H1 (cell line): ENCODE data around the gene SLC9A4. TPM values are rescaled to one million over a fixed set of nuclear protein-coding genes. Genes with fewer than 3 reads are reported as not detected.

Experiments used
- CTCF ChIA-PET: fragments of 300-600 bp; sonication (Branson Sonifier 250); formaldehyde crosslinking; loops from one replicate; lab custom pipeline; 2021; ENCODE audit not compliant: partially characterized antibody; lab: Charles Lee
- POLR2A ChIA-PET: fragments of 300-600 bp; sonication (Branson Sonifier 250); formaldehyde crosslinking; loops from one replicate; lab custom pipeline; 2021; ENCODE audit warnings: inconsistent platforms; ENCODE audit not compliant: partially characterized antibody; lab: Charles Lee
- DNase-seq, 2 experiments: peaks; one replicate each; pipeline versions ENCODE4 v3.0.0 to v3.0.0-alpha.2; 2010 to 2022; ENCODE audit warnings: low spot score in 2 of 2, low read depth in 1 of 2, mixed read lengths in 1 of 2
- FAIRE-seq: peaks from 2 replicates; lab custom pipeline; 2011; peaks lifted over from hg19 to GRCh38; lab: Jason Lieb, UNC
- H2AFZ ChIP-seq: 2 replicates; pipeline ENCODE4 v1.8.1; 2012; ENCODE audit warnings: low read length, inconsistent platforms
- H2AK5ac ChIP-seq: 2 replicates; pipeline ENCODE4 v1.6.1; 2013; ENCODE audit warnings: low read depth, low read length
- H2BK120ac ChIP-seq: replicated peaks from 2 replicates; pipeline ENCODE3; 2013; ENCODE audit warnings: low read depth, low read length, inconsistent platforms
- H2BK12ac ChIP-seq: 2 replicates; pipeline ENCODE4 v1.6.1; 2013; ENCODE audit warnings: low read depth, low read length
- H2BK15ac ChIP-seq: 2 replicates; pipeline ENCODE4 v1.6.1; 2013; ENCODE audit warnings: low read length
- H2BK20ac ChIP-seq: 2 replicates; pipeline ENCODE4 v1.6.1; 2013; ENCODE audit warnings: low read length
- H2BK5ac ChIP-seq: 2 replicates; pipeline ENCODE4 v1.6.1; 2013; ENCODE audit warnings: low read depth, low read length
- H3K14ac ChIP-seq: 2 replicates; pipeline ENCODE4 v1.6.1; 2013; ENCODE audit warnings: inconsistent platforms; ENCODE audit not compliant: insufficient read length
- H3K18ac ChIP-seq: 2 replicates; pipeline ENCODE4 v1.6.1; 2013; ENCODE audit warnings: low read length; ENCODE audit errors: extremely low read depth
- H3K23ac ChIP-seq: 2 replicates; pipeline ENCODE4 v1.6.1; 2013; ENCODE audit warnings: inconsistent platforms; ENCODE audit not compliant: insufficient read length
- H3K23me2 ChIP-seq: 2 replicates; pipeline ENCODE4 v1.6.1; 2013; ENCODE audit warnings: low read depth, low read length
- H3K27ac ChIP-seq: 2 replicates; pipeline ENCODE4 v1.6.1; 2011; ENCODE audit warnings: low read depth, low read length, inconsistent platforms
- H3K27me3 ChIP-seq, 4 experiments: replicated peaks in 1 of 4; 1 replicate in 1 of 4; 2 replicates in 3 of 4; pipeline versions ENCODE4 v1.6.1 to v1.8.1; 2011 to 2013; ENCODE audit warnings: low read length in 3 of 4, mild to moderate bottlenecking in 3 of 4, inconsistent platforms in 2 of 4, mixed read lengths in 2 of 4, moderate library complexity in 1 of 4; ENCODE audit not compliant: control insufficient read depth in 3 of 4, insufficient read depth in 3 of 4; ENCODE audit errors: extremely low read depth in 1 of 4
- H3K36me3 ChIP-seq, 4 experiments: 2 replicates each; pipeline versions ENCODE4 v1.6.1 to v1.8.1; 2011 to 2013; ENCODE audit warnings: mild to moderate bottlenecking in 4 of 4, low read length in 3 of 4, moderate library complexity in 2 of 4, control low read depth in 1 of 4, inconsistent platforms in 1 of 4; ENCODE audit not compliant: insufficient read depth in 4 of 4, control insufficient read depth in 2 of 4
- H3K4ac ChIP-seq: replicated peaks from 2 replicates; pipeline ENCODE3; 2013; ENCODE audit warnings: low read length, low read depth, mixed read lengths, inconsistent platforms; ENCODE audit not compliant: insufficient read length
- H3K4me1 ChIP-seq, 4 experiments: replicated peaks in 1 of 4; 1 replicate in 1 of 4; 2 replicates in 3 of 4; pipeline versions ENCODE4 v1.6.1 to v1.8.1; 2011 to 2013; ENCODE audit warnings: low read length in 3 of 4, inconsistent platforms in 2 of 4, mixed read lengths in 1 of 4; ENCODE audit not compliant: insufficient read depth in 4 of 4, control insufficient read depth in 3 of 4
- H3K4me2 ChIP-seq, 2 experiments: 2 replicates each; pipeline versions ENCODE4 v1.6.1 to v1.8.1; 2011 to 2013; ENCODE audit warnings: low read depth in 2 of 2, low read length in 2 of 2, control low read depth in 1 of 2, inconsistent platforms in 1 of 2, mild to moderate bottlenecking in 1 of 2; ENCODE audit not compliant: insufficient read depth in 1 of 2
- H3K4me3 ChIP-seq, 4 experiments: fragments of 200-600, 300-600 bp in 1 of 4; sonication (generic), shearing (Covaris generic), sonication (Bioruptor Twin) in 1 of 4; 2 replicates each; pipeline versions ENCODE4 v1.5.1 to v1.8.1; 2011 to 2016; ENCODE audit warnings: low read length in 4 of 4, low read depth in 3 of 4, control low read depth in 2 of 4, inconsistent platforms in 2 of 4, mild to moderate bottlenecking in 2 of 4, mixed read lengths in 1 of 4, moderate library complexity in 1 of 4; ENCODE audit not compliant: insufficient read depth in 2 of 4; ENCODE audit errors: extremely low read depth in 1 of 4
- H3K56ac ChIP-seq: replicated peaks from 2 replicates; pipeline ENCODE3; 2013; ENCODE audit warnings: low read depth, mild to moderate bottlenecking, mixed read lengths, low read length, inconsistent platforms; ENCODE audit not compliant: insufficient read length
- H3K79me1 ChIP-seq: 2 replicates; pipeline ENCODE4 v1.6.1; 2013; ENCODE audit warnings: low read depth, low read length, control low read depth
- H3K79me2 ChIP-seq, 2 experiments: 2 replicates each; pipeline versions ENCODE4 v1.6.1 to v1.8.1; 2012 to 2013; ENCODE audit warnings: low read length in 2 of 2, mild to moderate bottlenecking in 2 of 2, inconsistent platforms in 1 of 2; ENCODE audit not compliant: insufficient read depth in 2 of 2, control insufficient read depth in 1 of 2
- H3K9ac ChIP-seq, 4 experiments: replicated peaks in 1 of 4; 1 replicate in 1 of 4; 2 replicates in 3 of 4; pipeline versions ENCODE4 v1.6.1 to v1.8.1; 2011 to 2013; ENCODE audit warnings: low read depth in 3 of 4, low read length in 3 of 4, control low read depth in 2 of 4, mild to moderate bottlenecking in 2 of 4, moderate library complexity in 2 of 4, inconsistent platforms in 1 of 4; ENCODE audit errors: extremely low read depth in 1 of 4
- H3K9me3 ChIP-seq, 2 experiments: 2 replicates each; pipeline versions ENCODE4 v1.6.1 to v1.8.1; 2012 to 2013; ENCODE audit warnings: mild to moderate bottlenecking in 2 of 2, moderate library complexity in 2 of 2, control low read depth in 1 of 2, inconsistent platforms in 1 of 2, low read depth in 1 of 2, low read length in 1 of 2, mixed read lengths in 1 of 2; ENCODE audit not compliant: insufficient read depth in 2 of 2
- H4K20me1 ChIP-seq, 2 experiments: replicated peaks in 1 of 2; 2 replicates each; pipeline versions ENCODE3 to v1.8.1; 2011 to 2013; ENCODE audit warnings: inconsistent platforms in 2 of 2, low read length in 2 of 2, mild to moderate bottlenecking in 1 of 2; ENCODE audit not compliant: insufficient read depth in 2 of 2, control insufficient read depth in 1 of 2
- H4K5ac ChIP-seq: 2 replicates; pipeline ENCODE4 v1.6.1; 2013; ENCODE audit warnings: low read length, low read depth, mixed read lengths, inconsistent platforms; ENCODE audit not compliant: insufficient read length
- H4K8ac ChIP-seq: 2 replicates; pipeline ENCODE4 v1.8.0; 2013; ENCODE audit warnings: mild to moderate bottlenecking, moderate library complexity, low read length, inconsistent platforms; ENCODE audit not compliant: insufficient read depth; ENCODE audit errors: extremely low read depth
- H4K91ac ChIP-seq: replicated peaks from 2 replicates; pipeline ENCODE3; 2013; ENCODE audit warnings: low read length, mixed read lengths, inconsistent platforms; ENCODE audit not compliant: insufficient read length
- CTCF ChIP-seq, 3 experiments: IDR thresholded peaks; 1 replicate in 2 of 3; 2 replicates in 1 of 3; pipeline versions ENCODE4 v1.5.1 to v1.6.1; 2011; ENCODE audit warnings: low read length in 3 of 3, mild to moderate bottlenecking in 3 of 3, inconsistent platforms in 2 of 3, low read depth in 1 of 3, moderate library complexity in 1 of 3; ENCODE audit not compliant: insufficient read depth in 1 of 3; ENCODE audit errors: control extremely low read depth in 1 of 3
- EGR1 ChIP-seq: IDR thresholded peaks from 2 replicates; pipeline ENCODE4 v1.6.1; 2011; ENCODE audit warnings: low read depth, low read length, borderline replicate concordance
- PHF8 ChIP-seq: fragments of 200-600 bp; sonication (generic); conservative IDR thresholded peaks from 2 replicates; pipeline ENCODE4 v1.7.1; 2012; ENCODE audit warnings: low read depth, mild to moderate bottlenecking, inconsistent platforms, low read length, moderate library complexity
- POLR2AphosphoS5 ChIP-seq: IDR thresholded peaks from 2 replicates; pipeline ENCODE4 v1.6.1; 2011; ENCODE audit warnings: low read depth, low read length
- POU5F1 ChIP-seq: IDR thresholded peaks from 2 replicates; pipeline ENCODE4 v1.6.1; 2011; ENCODE audit warnings: low read depth, mild to moderate bottlenecking, low read length, moderate library complexity
- RAD21 ChIP-seq, 2 experiments: IDR thresholded peaks in 1 of 2; conservative IDR thresholded peaks in 1 of 2; 2 replicates each; pipeline ENCODE4 v1.6.1; 2011; ENCODE audit warnings: low read depth in 2 of 2, low read length in 2 of 2, improper control_type of control experiment in 1 of 2, inconsistent platforms in 1 of 2, mild to moderate bottlenecking in 1 of 2, moderate library complexity in 1 of 2
- RXRA ChIP-seq: IDR thresholded peaks from 2 replicates; pipeline ENCODE4 v1.6.1; 2011; ENCODE audit warnings: low read depth, mild to moderate bottlenecking, low read length, moderate library complexity; ENCODE audit not compliant: insufficient read depth
- SIN3A ChIP-seq, 2 experiments: IDR thresholded peaks in 1 of 2; conservative IDR thresholded peaks in 1 of 2; 2 replicates each; pipeline ENCODE4 v1.6.1; 2011 to 2012; ENCODE audit warnings: low read length in 2 of 2, improper control_type of control experiment in 1 of 2, low read depth in 1 of 2, mild to moderate bottlenecking in 1 of 2
- SP1 ChIP-seq: IDR thresholded peaks from 2 replicates; pipeline ENCODE4 v1.6.1; 2011; ENCODE audit warnings: low read depth, low read length
- WGBS, 2 experiments: shearing (Covaris generic) in 1 of 2; methylation state at CpG; one replicate each; pipeline versions ENCODE4 v1.1.6 to v1.1.7; 2013 to 2015; ENCODE audit warnings: low lambda C conversion rate in 2 of 2, mixed read lengths in 2 of 2, inconsistent platforms in 1 of 2, low coverage in 1 of 2, missing lambda C conversion rate in 1 of 2; ENCODE audit not compliant: insufficient replicate concordance in 2 of 2, insufficient coverage in 1 of 2, insufficient read length in 1 of 2; ENCODE audit errors: extremely low coverage in 1 of 2, missing lambda C conversion rate in 1 of 2; 5-methylcytosine and 5-hydroxymethylcytosine counted together
- long read RNA-seq, 2 experiments: library from RNA in 1 of 2; library from capped mRNA in 1 of 2; stranded (forward); transcript quantifications; one replicate each; pipeline ENCODE4 v2.0.0, GENCODE V29; 2021; ENCODE audit warnings: inconsistent platforms in 1 of 2
- polyA minus RNA-seq, 3 experiments: library from RNA; depleted of rRNA, polyadenylated mRNA; stranded (reverse); fragments of >200 nt; gene quantifications; 1 replicate in 2 of 3; 2 replicates in 1 of 3; pipeline ENCODE4 v1.2.3, GENCODE V29; 2011
- polyA plus RNA-seq, 7 experiments: library from polyadenylated mRNA; depleted of rRNA in 3 of 7; stranded (reverse) in 5 of 7; unstranded in 2 of 7; fragments of >200 nt in 5 of 7; fragments of 200-250 nt in 2 of 7; gene quantifications; 1 replicate in 5 of 7; 2 replicates in 1 of 7; 4 replicates in 1 of 7; pipeline versions ENCODE4 v1.2.1 to v1.2.3, GENCODE V29; 2011 to 2013; ENCODE audit warnings: missing spikeins in 2 of 7, mixed read lengths in 2 of 7
- total RNA-seq: library from RNA; stranded (reverse); fragmentation: NEBNext Ultra II Directional; extraction: Animal tissue kit (Norgen Biotek cat#: 25700); gene quantifications from 2 replicates; pipeline ENCODE4 v1.2.1, GENCODE V29; 2021

The SLC9A4 gene
- not detected in 2 replicates for total RNA-seq
- polyA plus RNA-seq (2011; rRNA removed) = not detected in 2 replicates
- not detected for polyA plus RNA-seq (2011; cell fraction: cytosol; rRNA removed)
- polyA plus RNA-seq (2011; cell fraction: nucleus; rRNA removed) = not detected
- not detected in 4 replicates for polyA plus RNA-seq (2012, experiment 1 of 2)
- not detected for polyA plus RNA-seq (2012, experiment 2 of 2)
- polyA plus RNA-seq (2013, experiment 1 of 2) = not detected
- not detected for polyA plus RNA-seq (2013, experiment 2 of 2)
- not detected in 2 replicates for polyA minus RNA-seq (2011; rRNA and poly(A)+ RNA removed)
- not detected for polyA minus RNA-seq (2011; cell fraction: cytosol; rRNA and poly(A)+ RNA removed)
- not detected for polyA minus RNA-seq (2011; cell fraction: nucleus; rRNA and poly(A)+ RNA removed)
- long read RNA-seq, experiment 1 = 0 reads
- long read RNA-seq, experiment 2 = 0 reads

GRCh38 chr2:102473020-102473419 is at the start of gene SLC9A4:
SLC9A4 (plus strand) TSS chr2:102473226; CDS start chr2:102473760, 534 bp downstream.
- Histone ChIP-seq H2BK120ac (no peak within 1 kb of the TSS), H3K18ac (no peak within 1 kb of the TSS), H4K8ac (no peak within 1 kb of the TSS), H3K4me2 (no peak within 1 kb of the TSS), H2BK12ac (no peak within 1 kb of the TSS), H4K20me1 (no peaks in the 10 kb centered on the region), H4K91ac (no peak within 1 kb of the TSS), H3K27me3 (no peaks in the 10 kb centered on the region), H3K56ac (no peak within 1 kb of the TSS), H2BK15ac (no peak within 1 kb of the TSS), H2BK20ac (no peak within 1 kb of the TSS), H3K4me1 (no peaks in the 10 kb centered on the region), H3K27ac (no peak within 1 kb of the TSS), H2BK5ac (no peak within 1 kb of the TSS), H3K9me3 (no peaks in the 10 kb centered on the region), H3K23me2 (no peaks in the 10 kb centered on the region; the same call in 1 of the 2 replicates), H3K4ac (no peak within 1 kb of the TSS), H3K23ac (no peak within 1 kb of the TSS), H3K79me2 (no peaks in the 10 kb centered on the region), H3K9ac (no peak within 1 kb of the TSS), H3K79me1 (no peaks in the 10 kb centered on the region), H3K14ac (no peak within 1 kb of the TSS), H3K4me3 (no peak within 1 kb of the TSS), H2AFZ (peak within 1 kb of the TSS; percentile 98), H3K36me3 (no peaks in the 10 kb centered on the region), H4K5ac (no peak within 1 kb of the TSS), H2AK5ac (no peak within 1 kb of the TSS)
- WGBS, 2 experiments = 15% methylated on average over 3 of the region's 3 CpGs; no CpG with 5 or more reads in 1 of the 2 experiments
- ChIA-PET CTCF (interaction anchor here (0.6 to 6.6 kb wide), 47 partner anchors 7 to 436 kb away, joined by 3 to 57 read pairs (median 5); no protein-coding TSS in a partner anchor), POLR2A (no interaction called here)
- peak in 1 of 2 experiments; percentile 70 for DNase-seq
- FAIRE-seq = peak; percentile 97
- TF ChIP-seq PHF8 (no peak), SP1 (no peak), POLR2AphosphoS5 (no peak), EGR1 (no peak), SIN3A (conservative IDR thresholded peaks at IDR 0.05 in 1 of 2, IDR thresholded peaks at IDR 0.05 in 1 of 2; ENCODE audit: low read depth in 1 of 2, low read length in 2 of 2) (no peak), CTCF (IDR thresholded peaks at IDR 0.05; ENCODE audit: control extremely low read depth in 1 of 3, insufficient read depth in 1 of 3, low read depth in 1 of 3, low read length in 3 of 3) (peak; percentile 8 to 76 (median 57)), RAD21 (IDR thresholded peaks at IDR 0.05 in 1 of 2, conservative IDR thresholded peaks at IDR 0.05 in 1 of 2; ENCODE audit: low read depth in 2 of 2, low read length in 2 of 2) (peak; percentile 69 to 73), POU5F1 (no peak), RXRA (no peak)
